Panc1 (cell line): ENCODE measurements around the gene PIGL. TPM values are rescaled to one million over a fixed set of nuclear protein-coding genes. Genes with fewer than 3 reads are reported as not detected.

Source experiments
- microRNA-seq: library from miRNA; unstranded; fragments of <30 nt; microRNA quantifications from one replicate; pipeline ENCODE4 v1.1.0, GENCODE V29; 2020; ENCODE audit not compliant: unreplicated experiment
- total RNA-seq: library from RNA; stranded (reverse); gene quantifications from one replicate; pipeline ENCODE4 v1.2.1, GENCODE V29; 2021; ENCODE audit not compliant: unreplicated experiment

The PIGL gene
- total RNA-seq, 1 experiment from 2014 or later, result 14.8 TPM

Small RNA genes within 50 kb of the gene (microRNA-seq; reads per million reads assigned to microRNA genes)
- gene MIR1288, result not detected

Other genes starting within 250 kb of the PIGL start
- 17.5 TPM for gene ZSWIM7, start 217.5 kb upstream of the PIGL start, total RNA-seq
- 28.4 TPM for gene TTC19, start 217.4 kb upstream of the PIGL start, total RNA-seq
- 83.8 TPM for gene NCOR1, start 1.7 kb upstream of the PIGL start, total RNA-seq
- gene CENPV, start 136.3 kb downstream of the PIGL start, total RNA-seq, result 64.6 TPM
- gene UBB, start 163.9 kb downstream of the PIGL start, total RNA-seq, result 1,654 TPM
- 34.9 TPM for gene TRPV2, start 198.4 kb downstream of the PIGL start, total RNA-seq